NCI-H446 (cell line): Measurements from ENCODE around the gene UNC119B.
"Not testable (repeated sequence)": the region's sequence is repeated elsewhere in the genome, so short reads cannot be mapped to it uniquely, and the experiment has no call there.

Source experiments
- DNase-seq, 2 experiments: peaks; one replicate each; lab custom pipeline; 2025; lab: John Stamatoyannopoulos, UW

Gene UNC119B

GRCh38 chr12:120719496-120720233, 9.4 kb downstream of the UNC119B start:
- DNase-seq: no peak

DNA sequence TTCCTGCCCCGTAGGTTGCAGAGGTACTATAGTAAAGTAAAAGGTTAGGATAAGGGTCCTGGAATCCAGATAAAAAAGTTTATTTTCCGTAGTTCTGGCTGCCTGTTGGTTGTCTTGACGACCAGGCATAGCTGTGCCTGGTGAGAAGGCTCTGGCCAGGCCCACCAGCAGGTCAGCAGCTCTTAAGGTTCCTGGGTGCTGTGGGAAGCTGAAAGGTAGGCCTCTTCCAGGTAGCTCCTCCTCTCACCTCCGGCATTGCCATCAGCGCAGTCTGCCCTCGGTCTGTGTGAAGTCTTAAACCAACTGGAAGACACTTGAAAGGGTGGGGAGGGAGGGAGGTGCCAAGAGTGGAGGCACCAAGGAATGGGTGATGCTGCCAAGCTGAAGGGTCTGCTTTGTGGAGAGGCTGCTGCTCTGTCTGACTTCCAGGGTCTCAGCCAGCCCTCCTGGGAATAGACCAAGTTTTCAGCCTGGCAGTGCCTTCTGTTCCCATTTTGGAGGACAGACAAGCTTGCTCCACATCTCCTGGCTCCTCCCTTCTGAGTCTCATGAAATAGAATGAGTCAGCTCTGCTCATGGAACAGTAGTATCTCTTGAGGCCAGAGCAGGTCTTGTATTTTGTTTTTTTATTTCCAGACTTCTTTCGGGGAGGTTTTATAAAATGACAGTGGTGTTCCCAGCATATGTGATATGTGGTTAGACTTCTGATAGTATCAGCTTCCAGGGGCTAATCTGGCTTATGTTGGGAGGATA, 10.2 kb downstream of the UNC119B start:
- DNase-seq: no peak

DNA sequence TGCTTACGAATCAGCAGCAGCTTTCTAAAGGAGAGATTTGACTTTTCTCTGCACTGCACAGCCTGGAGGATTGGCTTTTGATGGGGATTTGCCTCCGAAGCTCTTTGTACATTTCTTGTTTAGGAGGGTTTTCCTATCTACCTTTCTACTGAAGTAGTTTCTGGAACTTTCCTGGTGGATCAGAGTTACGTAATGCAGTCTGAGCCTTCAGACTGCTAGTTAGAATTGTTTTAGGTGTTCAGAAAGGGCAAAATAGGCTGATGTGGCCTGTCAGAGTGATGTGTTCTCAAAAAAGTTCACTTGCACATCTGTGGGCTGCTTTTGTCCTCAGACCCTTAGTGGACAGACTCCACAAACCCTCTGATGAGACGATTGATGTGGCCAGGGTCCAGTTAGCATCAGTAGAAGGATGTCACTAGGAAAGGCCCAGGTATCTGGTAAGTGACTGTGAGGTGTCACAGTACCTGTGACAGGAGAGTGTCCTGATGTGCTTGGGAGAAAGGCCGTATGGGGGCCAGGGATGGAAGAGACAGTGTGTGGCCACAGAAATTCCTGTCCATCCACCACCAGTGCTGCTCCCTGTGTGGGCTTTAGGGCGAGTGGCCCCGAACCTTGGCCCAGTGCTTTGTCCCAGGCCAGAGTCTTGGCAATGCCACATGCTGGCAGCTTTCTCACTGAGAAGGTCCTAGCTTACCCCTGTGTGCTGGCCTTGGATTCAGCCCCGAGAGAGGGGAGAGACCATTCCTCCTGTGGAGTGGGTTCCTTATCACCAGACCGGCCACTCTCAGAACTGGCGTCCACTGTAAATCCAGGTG, 10.9 kb downstream of the UNC119B start:
- no peak for DNase-seq

GRCh38 chr12:120721866-120722265, 11.6 kb downstream of the UNC119B start:
- DNase-seq: no peak

- DNase-seq: no peak
Observed at GRCh38 chr12:120722784-120723183, 12.5 kb downstream of the UNC119B start.

DNA sequence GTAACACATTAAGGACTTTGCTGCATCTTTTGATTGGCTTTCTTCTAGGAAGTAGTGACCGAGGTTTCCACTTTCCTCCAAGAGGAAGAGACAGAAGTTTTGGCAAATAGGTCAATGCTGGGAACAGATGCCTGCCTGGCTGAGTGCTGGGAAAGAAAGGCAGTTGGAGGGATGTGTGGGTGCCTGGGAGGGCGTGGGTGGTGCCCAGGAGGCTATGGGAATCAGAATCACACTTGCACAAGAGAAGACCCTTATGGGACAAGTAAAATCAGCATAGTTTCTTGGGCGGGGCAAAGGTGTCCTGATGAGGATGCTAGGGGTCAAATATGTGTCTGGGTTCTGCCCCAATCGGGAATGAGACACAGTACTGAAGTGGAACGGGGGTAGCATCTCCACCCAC, 14.5 kb downstream of the UNC119B start:
- DNase-seq: no peak

- DNase-seq: no peak
Observed at GRCh38 chr12:120725151-120725658, 14.9 kb downstream of the UNC119B start.

GRCh38 chr12:120725659-120726509, 15.6 kb downstream of the UNC119B start, which contains the start of gene ACADS:
ACADS (plus strand) TSS chr12:120725826; CDS start chr12:120725886, 60 bp downstream.
- DNase-seq: peak; percentile 32 to 92

DNA sequence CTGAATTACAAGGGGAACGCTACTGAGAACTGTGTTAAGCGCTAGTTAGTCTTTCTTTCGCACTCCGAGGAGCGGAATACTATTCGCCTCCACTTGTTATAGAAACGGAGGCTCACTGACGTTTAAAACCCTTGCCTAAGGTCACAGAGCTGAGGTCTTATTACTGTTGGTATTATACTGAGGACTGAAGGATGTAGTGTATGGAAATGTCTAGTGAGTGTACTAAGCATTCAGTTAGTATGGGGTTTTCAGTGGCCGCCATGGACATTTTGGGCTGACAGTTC, 16.2 kb downstream of the UNC119B start:
- no peak for DNase-seq

DNA sequence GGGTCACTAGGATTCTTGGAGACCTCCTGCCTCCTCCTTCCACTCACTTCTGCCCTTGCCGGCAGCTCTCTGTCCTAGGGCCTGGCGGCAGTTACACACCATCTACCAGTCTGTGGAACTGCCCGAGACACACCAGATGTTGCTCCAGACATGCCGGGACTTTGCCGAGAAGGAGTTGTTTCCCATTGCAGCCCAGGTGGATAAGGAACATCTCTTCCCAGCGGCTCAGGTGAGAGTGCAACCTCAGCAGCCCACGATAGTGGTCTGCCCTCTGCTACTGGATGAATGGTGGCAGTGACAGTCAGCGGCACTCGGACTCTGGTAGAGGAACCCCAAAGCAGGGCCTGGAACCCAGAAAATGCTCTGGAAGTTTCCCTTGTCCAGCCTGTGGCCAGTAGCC, 16.7 kb downstream of the UNC119B start:
- DNase-seq: no peak

GRCh38 chr12:120732198-120732597, 21.9 kb downstream of the UNC119B start:
- not testable (repeated sequence) for DNase-seq

DNA sequence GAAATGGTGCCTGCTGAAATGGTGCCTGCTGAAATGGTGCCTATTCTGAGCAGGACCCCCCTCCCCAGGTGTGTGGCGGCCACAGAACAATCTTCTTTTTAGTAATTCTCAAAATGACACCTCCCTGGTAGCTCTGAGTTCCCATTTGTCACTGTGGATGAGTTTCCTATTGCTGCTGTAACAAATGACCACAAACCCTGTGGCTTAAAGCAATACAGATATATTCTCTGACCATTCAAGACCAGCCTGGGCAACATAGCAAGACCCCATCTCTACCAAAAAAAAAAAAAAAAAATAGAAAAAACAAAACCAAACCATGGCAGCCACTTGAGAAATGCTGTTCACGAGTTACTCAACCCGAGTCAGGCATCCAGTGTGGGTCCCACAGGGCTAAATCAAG, 23.3 kb downstream of the UNC119B start:
- DNase-seq: no peak

GRCh38 chr12:120734210-120734609, 24.0 kb downstream of the UNC119B start:
- no peak for DNase-seq

GRCh38 chr12:120735181-120735580, 24.9 kb downstream of the UNC119B start:
- DNase-seq: no peak

GRCh38 chr12:120736404-120737331, 26.4 kb downstream of the UNC119B start:
- DNase-seq: no peak

- DNase-seq: no peak
Observed at GRCh38 chr12:120737557-120738251, 27.4 kb downstream of the UNC119B start.

GRCh38 chr12:120738252-120739030, 28.2 kb downstream of the UNC119B start:
- no peak for DNase-seq

DNA sequence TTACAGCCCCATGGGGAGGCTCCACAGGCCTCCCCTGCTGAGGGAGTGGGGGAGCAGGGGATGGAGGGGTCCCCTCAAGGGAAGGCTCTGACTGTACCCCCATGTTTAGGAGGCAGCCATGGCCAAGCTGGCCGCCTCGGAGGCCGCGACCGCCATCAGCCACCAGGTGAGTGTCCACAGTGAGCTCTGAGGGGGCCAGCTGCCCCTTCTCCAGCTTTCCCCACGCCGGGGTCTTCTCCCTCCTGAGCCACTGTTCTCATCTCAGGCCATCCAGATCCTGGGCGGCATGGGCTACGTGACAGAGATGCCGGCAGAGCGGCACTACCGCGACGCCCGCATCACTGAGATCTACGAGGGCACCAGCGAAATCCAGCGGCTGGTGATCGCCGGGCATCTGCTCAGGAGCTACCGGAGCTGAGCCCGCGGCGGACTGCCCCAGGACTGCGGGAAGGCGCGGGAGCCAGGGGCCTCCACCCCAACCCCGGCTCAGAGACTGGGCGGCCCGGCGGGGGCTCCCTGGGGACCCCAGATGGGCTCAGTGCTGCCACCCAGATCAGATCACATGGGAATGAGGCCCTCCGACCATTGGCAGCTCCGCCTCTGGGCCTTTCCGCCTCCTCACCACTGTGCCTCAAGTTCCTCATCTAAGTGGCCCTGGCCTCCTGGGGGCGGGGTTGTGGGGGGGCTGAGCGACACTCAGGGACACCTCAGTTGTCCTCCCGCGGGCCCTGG, 28.9 kb downstream of the UNC119B start:
- no peak for DNase-seq
